Measurements from ENCODE around the gene FBXO3.

The FBXO3 gene

GRCh38 chr11:33772870-33773269, 1.4 kb downstream of the FBXO3 start:
- DNase-seq (ENCODE audit: low spot score) = no peak
- no peak for TF ChIP-seq CTCF (conservative IDR thresholded peaks at IDR 0.05; ENCODE audit: low read depth)
- no peak overlapping the region for H3K27ac ChIP-seq
- ChIA-PET CTCF (no interaction called here), POLR2A (ENCODE audit: low non-redundant PET) (no interaction called here)

GRCh38 chr11:33772300-33772699, 2.0 kb downstream of the FBXO3 start:
- ChIA-PET CTCF (interaction anchor here (0.6 kb wide), 1 partner anchor 65 kb away, joined by 4 read pairs; no protein-coding TSS in a partner anchor), POLR2A (ENCODE audit: low non-redundant PET) (no interaction called here)
- TF ChIP-seq CTCF (conservative IDR thresholded peaks at IDR 0.05; ENCODE audit: low read depth) = no peak
- no peak overlapping the region for H3K27ac ChIP-seq
- peak; percentile 69 for DNase-seq (ENCODE audit: low spot score)

GRCh38 chr11:33770236-33770635, 4.1 kb downstream of the FBXO3 start:
- POLR2A ChIA-PET (ENCODE audit: low non-redundant PET) = no interaction called here

GRCh38 chr11:33769542-33769941, 4.8 kb downstream of the FBXO3 start:
- POLR2A ChIA-PET (ENCODE audit: low non-redundant PET) = no interaction called here
- CTCF ChIA-PET = interaction anchor here (0.5 kb wide), 1 partner anchor 54 kb away, joined by 9 read pairs; no protein-coding TSS in a partner anchor
- no peak for TF ChIP-seq CTCF (conservative IDR thresholded peaks at IDR 0.05; ENCODE audit: low read depth)
- DNase-seq (ENCODE audit: low spot score) = peak; percentile 73
- no peak overlapping the region for H3K27ac ChIP-seq

More at GRCh38 chr11:33770236-33770635, 4.1 kb downstream of the FBXO3 start:
- DNase-seq (ENCODE audit: low spot score) = no peak
- H3K27ac ChIP-seq = no peak overlapping the region
- TF ChIP-seq CTCF (conservative IDR thresholded peaks at IDR 0.05; ENCODE audit: low read depth) = no peak
- CTCF ChIA-PET = no interaction called here

- CTCF ChIA-PET = interaction anchor here (0.6 to 1.3 kb wide), 5 partner anchors 10 to 294 kb away, joined by 3 to 5 read pairs (median 3); no protein-coding TSS in a partner anchor
- DNase-seq (ENCODE audit: low spot score) = no peak
- POLR2A ChIA-PET (ENCODE audit: low non-redundant PET) = no interaction called here
- no peak for TF ChIP-seq CTCF (conservative IDR thresholded peaks at IDR 0.05; ENCODE audit: low read depth)
- H3K27ac ChIP-seq = no peak overlapping the region
Observed at GRCh38 chr11:33767624-33768023, 6.7 kb downstream of the FBXO3 start.

- CTCF ChIA-PET = no interaction called here
- POLR2A ChIA-PET (ENCODE audit: low non-redundant PET) = no interaction called here
Observed at GRCh38 chr11:33766085-33766484, 8.2 kb downstream of the FBXO3 start.

More at GRCh38 chr11:33766085-33766484, 8.2 kb downstream of the FBXO3 start:
- no peak for DNase-seq (ENCODE audit: low spot score)
- no peak for TF ChIP-seq CTCF (conservative IDR thresholded peaks at IDR 0.05; ENCODE audit: low read depth)
- H3K27ac ChIP-seq = no peak overlapping the region
